NB4 (cell line): ENCODE data around the gene SIRT6.

Experiments
- MYC ChIP-seq: IDR thresholded peaks from 2 replicates; pipeline ENCODE4 v1.6.1; 2011; ENCODE audit warnings: low read depth, low read length
- POLR2A ChIP-seq: IDR thresholded peaks from 2 replicates; pipeline ENCODE4 v1.6.1; 2011; ENCODE audit warnings: mild to moderate bottlenecking; ENCODE audit not compliant: insufficient read length; ENCODE audit errors: extremely low read depth
- TF ChIP-seq, protein P1 (sequence below): IDR thresholded peaks from one replicate; pipeline ENCODE4 v1.5.1; 2012; ENCODE audit warnings: low read depth, low read length
- TF ChIP-seq, protein P2 (sequence below): IDR thresholded peaks from 2 replicates; pipeline ENCODE4 v1.6.1; 2011; ENCODE audit warnings: low read depth, low read length

DNA sequence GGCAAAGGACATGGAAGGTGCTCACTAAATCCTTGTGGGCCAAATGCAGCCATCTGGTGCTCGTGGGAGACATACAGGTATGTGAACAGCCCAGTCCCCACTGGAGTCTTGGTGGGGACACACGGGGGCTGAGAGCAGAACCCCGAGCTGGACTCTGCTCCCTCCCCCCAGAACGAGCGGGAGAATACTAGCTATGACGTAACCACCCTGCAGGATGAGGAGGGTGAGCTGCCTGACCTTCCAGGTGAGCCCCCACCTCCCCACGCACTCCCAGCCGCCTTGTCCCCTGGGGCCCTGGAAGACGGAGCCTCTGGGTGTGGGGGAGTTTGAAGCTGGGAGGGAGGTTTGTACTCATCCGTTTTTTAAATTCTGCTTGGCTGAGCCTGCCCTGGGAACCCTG is 33.4 kb upstream of the SIRT6 start:
- TF ChIP-seq, protein P1, sequence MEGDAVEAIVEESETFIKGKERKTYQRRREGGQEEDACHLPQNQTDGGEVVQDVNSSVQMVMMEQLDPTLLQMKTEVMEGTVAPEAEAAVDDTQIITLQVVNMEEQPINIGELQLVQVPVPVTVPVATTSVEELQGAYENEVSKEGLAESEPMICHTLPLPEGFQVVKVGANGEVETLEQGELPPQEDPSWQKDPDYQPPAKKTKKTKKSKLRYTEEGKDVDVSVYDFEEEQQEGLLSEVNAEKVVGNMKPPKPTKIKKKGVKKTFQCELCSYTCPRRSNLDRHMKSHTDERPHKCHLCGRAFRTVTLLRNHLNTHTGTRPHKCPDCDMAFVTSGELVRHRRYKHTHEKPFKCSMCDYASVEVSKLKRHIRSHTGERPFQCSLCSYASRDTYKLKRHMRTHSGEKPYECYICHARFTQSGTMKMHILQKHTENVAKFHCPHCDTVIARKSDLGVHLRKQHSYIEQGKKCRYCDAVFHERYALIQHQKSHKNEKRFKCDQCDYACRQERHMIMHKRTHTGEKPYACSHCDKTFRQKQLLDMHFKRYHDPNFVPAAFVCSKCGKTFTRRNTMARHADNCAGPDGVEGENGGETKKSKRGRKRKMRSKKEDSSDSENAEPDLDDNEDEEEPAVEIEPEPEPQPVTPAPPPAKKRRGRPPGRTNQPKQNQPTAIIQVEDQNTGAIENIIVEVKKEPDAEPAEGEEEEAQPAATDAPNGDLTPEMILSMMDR = no peak
- no peak for TF ChIP-seq POLR2A
- TF ChIP-seq, protein P2, sequence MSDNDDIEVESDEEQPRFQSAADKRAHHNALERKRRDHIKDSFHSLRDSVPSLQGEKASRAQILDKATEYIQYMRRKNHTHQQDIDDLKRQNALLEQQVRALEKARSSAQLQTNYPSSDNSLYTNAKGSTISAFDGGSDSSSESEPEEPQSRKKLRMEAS = no peak
- TF ChIP-seq MYC = no peak
